ENCODE measurements around the gene MAN2A1.

MAN2A1 gene

DNA sequence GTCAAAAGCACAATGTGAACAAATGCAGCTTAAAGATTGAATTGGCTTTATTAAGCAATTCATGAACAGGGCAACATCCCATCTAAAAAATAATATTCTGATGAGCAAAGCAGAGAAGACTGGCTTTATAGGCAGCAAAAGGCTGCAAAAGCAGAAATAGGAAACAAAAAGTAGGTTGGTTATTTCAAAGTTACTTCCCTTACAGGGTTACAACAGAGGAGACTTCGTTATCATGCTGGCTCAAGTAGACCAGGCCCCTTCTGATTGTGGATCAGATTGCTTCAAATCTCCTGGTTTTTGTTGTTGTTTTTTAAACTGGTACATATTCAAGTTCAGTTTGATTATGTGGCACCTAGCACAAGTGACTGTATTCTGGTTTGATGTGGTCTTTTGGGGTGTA, 73.1 kb downstream of the MAN2A1 start:
- Histone ChIP-seq H3K79me2 (ENCODE audit: insufficient read depth, low read length) (no peaks in the 10 kb centered on the region; the same call in 1 of the 2 replicates), H3K9ac (ENCODE audit: low read length) (no peak overlapping the region), H2AFZ (ENCODE audit: low read length) (no peak overlapping the region), H3F3A (ENCODE audit: insufficient read depth, low read length) (no peaks in the 10 kb centered on the region; the same call in 1 of the 2 replicates), H3K4me3 (ENCODE audit: low read depth, low read length, poor library complexity, severe bottlenecking) (no peak overlapping the region), H3K36me3 (ENCODE audit: insufficient read depth, low read length) (peaks cover 43% of the 10 kb centered on the region), H4K20me1 (ENCODE audit: insufficient read depth, low read length) (no peaks in the 10 kb centered on the region), H3K27ac (ENCODE audit: low read depth, low read length, poor library complexity, severe bottlenecking) (no peak overlapping the region), H3K27me3 (ENCODE audit: insufficient read depth, low read length) (no peaks in the 10 kb centered on the region), H3K4me1 (ENCODE audit: insufficient read depth, low read length, severe bottlenecking) (no peaks in the 10 kb centered on the region), H3K4me2 (ENCODE audit: low read length) (no peak overlapping the region), H3K9me3 (ENCODE audit: low read length) (no peaks in the 10 kb centered on the region), H3K9me2 (ENCODE audit: low read depth, low read length) (no peaks in the 10 kb centered on the region)
- no peak for TF ChIP-seq EZH2 (IDR thresholded peaks at IDR 0.05; ENCODE audit: borderline replicate concordance, low read length)
- TF ChIP-seq, protein P1, sequence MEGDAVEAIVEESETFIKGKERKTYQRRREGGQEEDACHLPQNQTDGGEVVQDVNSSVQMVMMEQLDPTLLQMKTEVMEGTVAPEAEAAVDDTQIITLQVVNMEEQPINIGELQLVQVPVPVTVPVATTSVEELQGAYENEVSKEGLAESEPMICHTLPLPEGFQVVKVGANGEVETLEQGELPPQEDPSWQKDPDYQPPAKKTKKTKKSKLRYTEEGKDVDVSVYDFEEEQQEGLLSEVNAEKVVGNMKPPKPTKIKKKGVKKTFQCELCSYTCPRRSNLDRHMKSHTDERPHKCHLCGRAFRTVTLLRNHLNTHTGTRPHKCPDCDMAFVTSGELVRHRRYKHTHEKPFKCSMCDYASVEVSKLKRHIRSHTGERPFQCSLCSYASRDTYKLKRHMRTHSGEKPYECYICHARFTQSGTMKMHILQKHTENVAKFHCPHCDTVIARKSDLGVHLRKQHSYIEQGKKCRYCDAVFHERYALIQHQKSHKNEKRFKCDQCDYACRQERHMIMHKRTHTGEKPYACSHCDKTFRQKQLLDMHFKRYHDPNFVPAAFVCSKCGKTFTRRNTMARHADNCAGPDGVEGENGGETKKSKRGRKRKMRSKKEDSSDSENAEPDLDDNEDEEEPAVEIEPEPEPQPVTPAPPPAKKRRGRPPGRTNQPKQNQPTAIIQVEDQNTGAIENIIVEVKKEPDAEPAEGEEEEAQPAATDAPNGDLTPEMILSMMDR (IDR thresholded peaks at IDR 0.05; ENCODE audit: low read length) = no peak

DNA sequence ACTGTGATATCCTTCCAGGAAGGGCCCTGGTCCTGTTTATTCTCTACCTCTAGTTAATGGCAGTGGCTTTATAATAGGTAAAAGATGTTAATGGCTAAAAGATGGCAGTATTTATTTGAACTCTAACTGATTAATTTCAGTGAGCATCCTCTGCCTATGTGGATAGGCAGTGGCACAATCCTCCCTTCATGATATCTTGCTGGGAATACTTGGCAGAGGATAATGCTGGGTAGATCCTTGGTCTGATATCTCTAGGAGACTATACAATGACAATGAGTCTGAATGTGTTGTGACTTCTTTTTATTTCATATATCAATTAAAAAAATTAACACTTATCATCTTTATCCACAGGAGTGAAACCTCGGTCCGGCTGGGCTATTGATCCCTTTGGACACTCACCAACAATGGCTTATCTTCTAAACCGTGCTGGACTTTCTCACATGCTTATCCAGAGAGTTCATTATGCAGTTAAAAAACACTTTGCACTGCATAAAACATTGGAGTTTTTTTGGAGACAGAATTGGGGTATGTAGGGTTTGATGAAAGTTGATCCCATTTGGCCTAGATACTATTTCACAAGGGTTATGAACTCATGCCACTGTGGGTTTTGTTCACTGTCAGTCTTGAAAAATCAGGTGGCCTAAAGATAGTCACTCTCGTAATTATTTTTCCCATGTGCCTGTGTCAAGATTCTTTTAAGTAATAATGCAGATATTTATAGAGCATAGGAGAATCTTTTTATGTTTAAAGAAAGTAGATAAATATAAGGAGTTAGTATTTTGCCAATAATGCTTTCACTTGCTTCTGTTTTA, 77.7 kb downstream of the MAN2A1 start:
- TF ChIP-seq, protein P1 (IDR thresholded peaks at IDR 0.05; ENCODE audit: low read length) = no peak
- no peak for TF ChIP-seq EZH2 (IDR thresholded peaks at IDR 0.05; ENCODE audit: borderline replicate concordance, low read length)
- Histone ChIP-seq H3K9me2 (ENCODE audit: low read depth, low read length) (no peaks in the 10 kb centered on the region), H3K27me3 (ENCODE audit: insufficient read depth, low read length) (no peaks in the 10 kb centered on the region), H3K9me3 (ENCODE audit: low read length) (no peaks in the 10 kb centered on the region), H3K79me2 (ENCODE audit: insufficient read depth, low read length) (no peaks in the 10 kb centered on the region), H3K9ac (ENCODE audit: low read length) (no peak overlapping the region), H3K27ac (ENCODE audit: low read depth, low read length, poor library complexity, severe bottlenecking) (no peak overlapping the region), H4K20me1 (ENCODE audit: insufficient read depth, low read length) (no peaks in the 10 kb centered on the region), H3F3A (ENCODE audit: insufficient read depth, low read length) (no peaks in the 10 kb centered on the region), H3K4me2 (ENCODE audit: low read length) (no peak overlapping the region), H3K4me1 (ENCODE audit: insufficient read depth, low read length, severe bottlenecking) (no peaks in the 10 kb centered on the region), H2AFZ (ENCODE audit: low read length) (no peak overlapping the region), H3K36me3 (ENCODE audit: insufficient read depth, low read length) (peaks cover 57% of the 10 kb centered on the region), H3K4me3 (ENCODE audit: low read depth, low read length, poor library complexity, severe bottlenecking) (no peak overlapping the region)

DNA sequence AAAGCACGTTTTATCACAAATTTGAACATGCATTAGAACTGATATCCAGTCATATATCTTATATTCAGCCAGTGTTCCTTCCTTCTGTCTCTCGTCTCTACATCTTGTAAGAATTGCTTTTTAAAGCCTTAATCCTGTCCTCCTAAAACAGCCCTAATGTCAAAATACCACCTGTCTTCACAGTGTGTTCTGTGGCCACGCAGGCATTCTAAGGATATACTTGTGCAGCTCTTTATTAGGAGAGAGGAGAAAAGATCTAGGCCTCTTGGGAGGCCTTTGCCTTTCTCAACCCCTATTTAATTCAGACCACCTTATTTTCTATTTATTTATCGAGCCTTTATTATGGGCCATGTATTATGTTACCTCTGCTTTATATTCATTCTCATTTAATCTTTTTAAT, 78.3 kb downstream of the MAN2A1 start:
- TF ChIP-seq EZH2 (IDR thresholded peaks at IDR 0.05; ENCODE audit: borderline replicate concordance, low read length) = no peak
- TF ChIP-seq, protein P1 (IDR thresholded peaks at IDR 0.05; ENCODE audit: low read length) = no peak

More for the DNA sequence above, 78.3 kb downstream of the MAN2A1 start:
- Histone ChIP-seq H3K27ac (ENCODE audit: low read depth, low read length, poor library complexity, severe bottlenecking) (no peak overlapping the region), H4K20me1 (ENCODE audit: insufficient read depth, low read length) (no peaks in the 10 kb centered on the region), H3K4me1 (ENCODE audit: insufficient read depth, low read length, severe bottlenecking) (no peaks in the 10 kb centered on the region), H3K4me2 (ENCODE audit: low read length) (no peak overlapping the region), H3K9me2 (ENCODE audit: low read depth, low read length) (no peaks in the 10 kb centered on the region), H3K4me3 (ENCODE audit: low read depth, low read length, poor library complexity, severe bottlenecking) (no peak overlapping the region), H3F3A (ENCODE audit: insufficient read depth, low read length) (no peaks in the 10 kb centered on the region), H2AFZ (ENCODE audit: low read length) (no peak overlapping the region), H3K9me3 (ENCODE audit: low read length) (no peaks in the 10 kb centered on the region), H3K36me3 (ENCODE audit: insufficient read depth, low read length) (peaks cover 55% of the 10 kb centered on the region), H3K9ac (ENCODE audit: low read length) (no peak overlapping the region), H3K79me2 (ENCODE audit: insufficient read depth, low read length) (no peaks in the 10 kb centered on the region), H3K27me3 (ENCODE audit: insufficient read depth, low read length) (no peaks in the 10 kb centered on the region)
